Osteoblast (primary cell): Measurements from ENCODE around the gene SORL1. TPM values are rescaled to one million over a fixed set of nuclear protein-coding genes. Genes with fewer than 3 reads are reported as not detected.

Experiments
- DNase-seq: peaks from one replicate; pipeline ENCODE4 v3.0.0; 2011; ENCODE audit warnings: low spot score, mixed read lengths; ENCODE audit not compliant: insufficient read length; ENCODE audit errors: missing footprints
- H2AFZ ChIP-seq: 2 replicates; pipeline ENCODE4 v1.6.0; 2011; ENCODE audit warnings: mild to moderate bottlenecking, low read length
- H3K27ac ChIP-seq: 2 replicates; pipeline ENCODE4 v1.5.1; 2011; ENCODE audit warnings: mild to moderate bottlenecking, low read depth, low read length, moderate library complexity
- H3K27me3 ChIP-seq: 2 replicates; pipeline ENCODE4 v1.6.0; 2012; ENCODE audit warnings: mild to moderate bottlenecking, control low read depth, inconsistent platforms, low read length, moderate library complexity; ENCODE audit not compliant: insufficient read depth
- H3K36me3 ChIP-seq: 2 replicates; pipeline ENCODE4 v1.5.1; 2011; ENCODE audit warnings: mild to moderate bottlenecking, low read length, control low read depth, moderate library complexity; ENCODE audit not compliant: insufficient read depth
- H3K4me1 ChIP-seq: 2 replicates; pipeline ENCODE4 v1.5.1; 2011; ENCODE audit warnings: mild to moderate bottlenecking, low read length, control low read depth, moderate library complexity; ENCODE audit not compliant: insufficient read depth
- H3K4me2 ChIP-seq: 2 replicates; pipeline ENCODE4 v1.6.0; 2011; ENCODE audit warnings: mild to moderate bottlenecking, low read length; ENCODE audit not compliant: insufficient read depth
- H3K4me3 ChIP-seq: fragments of 200-600 bp; sonication (generic); 3 replicates; pipeline ENCODE4 v1.5.1; 2012; ENCODE audit warnings: mild to moderate bottlenecking, low read length, inconsistent platforms; ENCODE audit not compliant: insufficient read depth
- H3K79me2 ChIP-seq: 2 replicates; pipeline ENCODE4 v1.6.0; 2012; ENCODE audit warnings: mild to moderate bottlenecking, low read length, control low read depth, inconsistent platforms; ENCODE audit not compliant: insufficient read depth
- H3K9me3 ChIP-seq: 2 replicates; pipeline ENCODE4 v1.5.1; 2011; ENCODE audit warnings: low read depth, low read length, control low read depth
- H4K20me1 ChIP-seq: 2 replicates; pipeline ENCODE4 v1.6.0; 2012; ENCODE audit warnings: mild to moderate bottlenecking, low read length, control low read depth; ENCODE audit not compliant: insufficient read depth
- CTCF ChIP-seq: IDR thresholded peaks from 2 replicates; pipeline ENCODE4 v1.5.1; 2011; ENCODE audit warnings: mild to moderate bottlenecking, low read depth, low read length, moderate library complexity; ENCODE audit errors: extremely low read depth
- total RNA-seq: library from RNA; depleted of rRNA; stranded (reverse); fragments of >200 nt; gene quantifications from 2 replicates; pipeline ENCODE4 v1.2.3, GENCODE V29; 2012

The SORL1 gene
- total RNA-seq, 1 donor, result 0.36 TPM

- Histone ChIP-seq H4K20me1 (no peaks in the 10 kb centered on the region), H3K4me1 (peaks cover 4% of the 10 kb centered on the region), H3K9me3 (no peaks in the 10 kb centered on the region), H3K4me2 (no peak overlapping the region), H3K79me2 (no peaks in the 10 kb centered on the region), H3K27ac (no peak overlapping the region), H2AFZ (no peak overlapping the region), H3K27me3 (peaks cover 57% of the 10 kb centered on the region), H3K36me3 (no peaks in the 10 kb centered on the region), H3K4me3 (no peak overlapping the region)
- TF ChIP-seq CTCF, result no peak
- DNase-seq, result no peak
Observed at GRCh38 chr11:121456151-121456550, 4.0 kb downstream of the SORL1 start.

GRCh38 chr11:121456816-121457431 lies 4.8 kb downstream of the SORL1 start:
- H3K36me3 ChIP-seq, result no peaks in the 10 kb centered on the region
- TF ChIP-seq CTCF, result no peak
- peaks cover 4% of the 10 kb centered on the region for H3K4me1 ChIP-seq
- H2AFZ ChIP-seq, result no peak overlapping the region
- peaks cover 52% of the 10 kb centered on the region for H3K27me3 ChIP-seq
- H3K4me2 ChIP-seq, result no peak overlapping the region
- no peaks in the 10 kb centered on the region for H4K20me1 ChIP-seq
- no peak overlapping the region for H3K27ac ChIP-seq
- H3K79me2 ChIP-seq, result no peaks in the 10 kb centered on the region
- no peak for DNase-seq
- no peak overlapping the region for H3K4me3 ChIP-seq
- H3K9me3 ChIP-seq, result no peaks in the 10 kb centered on the region

- DNase-seq, result no peak
- Histone ChIP-seq H3K27ac (no peak overlapping the region), H3K4me2 (no peak overlapping the region), H3K36me3 (no peaks in the 10 kb centered on the region), H3K9me3 (no peaks in the 10 kb centered on the region), H3K4me3 (no peak overlapping the region), H3K4me1 (no peaks in the 10 kb centered on the region), H3K79me2 (no peaks in the 10 kb centered on the region), H4K20me1 (no peaks in the 10 kb centered on the region), H3K27me3 (peaks cover 41% of the 10 kb centered on the region), H2AFZ (no peak overlapping the region)
- no peak for TF ChIP-seq CTCF
Observed at GRCh38 chr11:121458551-121458950, 6.4 kb downstream of the SORL1 start.

GRCh38 chr11:121459413-121460017 lies 7.4 kb downstream of the SORL1 start:
- Histone ChIP-seq H3K79me2 (no peaks in the 10 kb centered on the region), H2AFZ (no peak overlapping the region), H3K36me3 (no peaks in the 10 kb centered on the region), H3K9me3 (no peaks in the 10 kb centered on the region), H3K27me3 (peaks cover 32% of the 10 kb centered on the region), H3K4me2 (no peak overlapping the region), H4K20me1 (no peaks in the 10 kb centered on the region), H3K4me1 (peaks cover 5% of the 10 kb centered on the region), H3K4me3 (no peak overlapping the region), H3K27ac (no peak overlapping the region)
- no peak for DNase-seq
- no peak for TF ChIP-seq CTCF
